Measurements from ENCODE around the gene OR5D16. TPM values are rescaled to one million over a fixed set of nuclear protein-coding genes. Genes with fewer than 3 reads are reported as not detected.
"Not testable (repeated sequence)": the region's sequence is repeated elsewhere in the genome, so short reads cannot be mapped to it uniquely, and the experiment has no call there.

OR5D16 gene
- not detected in 2 replicates for total RNA-seq (2014; rRNA removed; shearing (Covaris generic))

DNA sequence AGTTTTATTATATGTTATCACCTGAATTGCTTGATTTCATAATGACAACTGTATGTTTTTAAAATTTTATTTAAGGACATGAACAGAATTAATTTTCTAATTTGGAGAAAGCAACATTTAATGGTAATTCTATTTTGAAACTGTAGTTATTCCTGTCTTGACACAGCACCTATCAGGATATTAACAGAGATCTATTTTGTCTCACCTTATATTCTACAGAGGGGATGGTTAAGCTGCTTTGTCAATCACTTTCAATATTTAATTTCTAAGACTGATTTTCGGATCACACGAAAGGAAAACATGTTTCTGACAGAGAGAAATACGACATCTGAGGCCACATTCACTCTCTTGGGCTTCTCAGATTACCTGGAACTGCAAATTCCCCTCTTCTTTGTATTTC, at the start of gene OR5D16:
Gene OR5D16, plus strand, starts transcription at position 301 of the 400 bp plus-strand sequence. Its CDS starts 0 bp downstream, at position 301.
- Histone ChIP-seq H3K9me3 (replicated peaks) (no peaks in the 10 kb centered on the region), H3K27me3 (no peaks in the 10 kb centered on the region), H3K4me1 (no peaks in the 10 kb centered on the region; the same call in 1 of the 2 replicates), H3K36me3 (no peaks in the 10 kb centered on the region), H3K4me3 (no peak within 1 kb of the TSS), H3K27ac (no peak within 1 kb of the TSS)
- no peak for DNase-seq

DNA sequence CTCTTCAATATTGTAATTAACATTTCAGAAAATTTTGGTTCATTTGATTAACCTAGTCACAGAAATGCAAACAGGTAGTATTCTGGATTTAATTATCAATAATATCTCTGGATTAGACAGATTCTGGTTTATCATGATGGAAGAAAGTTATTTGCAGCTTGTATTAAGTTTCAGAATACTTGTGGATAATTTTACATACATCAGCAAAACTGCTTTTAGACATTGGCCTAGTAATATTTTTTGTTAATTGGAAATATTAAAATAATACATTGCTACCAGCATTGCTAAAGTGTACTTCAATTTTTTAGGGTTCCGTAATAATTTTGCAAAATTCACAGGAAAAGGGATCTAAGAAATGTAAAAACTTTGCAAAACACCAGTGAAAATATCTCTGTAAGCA, 46.9 kb upstream of the OR5D16 start:
- Histone ChIP-seq H3K9me3 (replicated peaks) (no peaks in the 10 kb centered on the region), H3K4me1 (no peaks in the 10 kb centered on the region), H3K27me3 (no peaks in the 10 kb centered on the region), H3K36me3 (no peaks in the 10 kb centered on the region), H3K4me3 (no peak overlapping the region), H3K27ac (no peak overlapping the region)
- DNase-seq, result no peak

DNA sequence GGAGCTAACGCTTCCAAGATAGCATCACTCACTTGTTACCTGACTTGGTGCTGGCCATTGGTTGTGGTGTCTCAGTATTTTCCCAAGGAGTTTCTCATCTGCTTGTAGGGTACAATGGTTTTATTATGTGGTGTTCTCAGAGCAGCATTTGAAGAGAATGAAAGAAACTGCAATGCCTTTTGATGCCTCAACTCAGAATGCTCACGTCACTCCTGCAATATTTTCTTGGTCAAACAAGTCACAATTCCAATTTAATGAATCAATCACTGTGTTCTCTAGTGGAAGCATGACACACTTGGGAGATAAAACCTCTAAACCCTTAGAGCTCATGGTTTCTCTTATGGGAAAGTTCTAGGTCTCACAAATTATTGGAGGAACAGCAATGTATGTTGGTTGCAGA, 45.2 kb upstream of the OR5D16 start:
- Histone ChIP-seq H3K27ac (no peak overlapping the region), H3K36me3 (no peaks in the 10 kb centered on the region), H3K4me3 (no peak overlapping the region), H3K4me1 (no peaks in the 10 kb centered on the region), H3K27me3 (no peaks in the 10 kb centered on the region), H3K9me3 (replicated peaks) (no peaks in the 10 kb centered on the region)
- no peak for DNase-seq

DNA sequence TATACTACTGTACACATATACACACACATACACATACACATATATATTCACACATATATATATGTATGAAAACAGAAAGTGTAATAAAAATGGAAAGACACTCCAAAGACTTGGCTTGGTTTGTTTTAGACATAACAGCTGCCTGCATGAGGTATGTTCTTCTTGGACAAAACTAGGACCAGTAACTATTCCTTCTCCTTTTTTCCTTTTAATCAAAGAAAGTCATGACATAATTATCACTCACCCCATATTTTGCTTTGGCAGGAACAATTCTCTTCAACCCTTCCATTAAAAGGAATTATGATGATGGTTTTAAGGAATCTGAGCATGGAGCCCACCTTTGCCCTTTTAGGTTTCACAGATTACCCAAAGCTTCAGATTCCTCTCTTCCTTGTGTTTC, 43.3 kb upstream of the OR5D16 start, which contains the start of gene OR5D14:
Gene OR5D14, plus strand, starts transcription at position 301 of the 400 bp plus-strand sequence. Its CDS starts 0 bp downstream, at position 301.
- no peak for DNase-seq
- Histone ChIP-seq H3K9me3 (replicated peaks) (no peaks in the 10 kb centered on the region), H3K27ac (no peak within 1 kb of the TSS), H3K36me3 (no peaks in the 10 kb centered on the region), H3K27me3 (no peaks in the 10 kb centered on the region), H3K4me3 (no peak within 1 kb of the TSS), H3K4me1 (no peaks in the 10 kb centered on the region)

DNA sequence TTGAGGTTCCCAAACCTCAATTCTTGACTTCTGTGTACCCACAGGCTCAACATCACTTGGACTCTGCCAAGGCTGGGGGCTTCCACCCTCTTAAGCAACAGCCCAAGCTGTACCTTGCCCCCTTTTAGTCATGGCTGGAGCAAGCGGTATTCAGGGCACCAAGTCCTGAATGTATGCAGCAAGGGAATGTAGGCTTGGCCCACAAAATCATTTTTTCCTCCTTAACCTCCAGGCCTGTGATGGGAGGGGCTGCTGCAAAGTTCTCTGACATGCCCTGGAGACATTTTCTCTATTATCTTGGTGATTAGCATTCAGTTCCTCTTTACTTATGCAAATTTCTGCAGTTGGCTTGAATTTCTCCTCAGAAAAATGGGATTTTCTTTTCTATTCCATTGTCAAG, 32.3 kb upstream of the OR5D16 start:
- Histone ChIP-seq H3K36me3 (no peaks in the 10 kb centered on the region), H3K4me1 (no peaks in the 10 kb centered on the region), H3K9me3 (replicated peaks) (no peaks in the 10 kb centered on the region), H3K4me3 (no peak overlapping the region), H3K27ac (no peak overlapping the region), H3K27me3 (peaks cover 8% of the 10 kb centered on the region; the same call in 1 of the 2 replicates)
- no peak for DNase-seq

DNA sequence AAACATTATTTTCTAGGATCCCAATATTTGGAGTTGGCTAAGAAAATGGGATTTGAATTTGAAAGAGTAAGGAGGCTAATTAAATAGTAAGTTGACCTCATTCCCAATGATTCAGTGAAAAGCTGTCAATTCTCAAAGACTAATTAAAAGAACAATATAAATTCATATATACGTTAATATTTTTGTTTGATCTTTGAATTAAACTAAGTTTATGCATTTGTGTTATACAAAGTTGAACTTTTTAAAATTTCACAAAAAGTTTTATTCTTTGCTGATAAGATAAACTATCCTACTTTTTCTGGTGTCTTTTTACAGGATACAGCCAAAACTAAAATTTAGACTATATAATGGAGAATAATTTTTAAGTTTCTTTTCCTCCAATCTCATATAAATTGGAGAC, 27.5 kb upstream of the OR5D16 start, which contains the start of gene OR5L1:
Gene OR5L1, plus strand, starts transcription at position 301 of the 400 bp plus-strand sequence. CDS start 100 bp downstream, outside the sequence.
- peaks cover 8% of the 10 kb centered on the region; the same call in 1 of the 2 replicates for H3K27me3 ChIP-seq

DNA sequence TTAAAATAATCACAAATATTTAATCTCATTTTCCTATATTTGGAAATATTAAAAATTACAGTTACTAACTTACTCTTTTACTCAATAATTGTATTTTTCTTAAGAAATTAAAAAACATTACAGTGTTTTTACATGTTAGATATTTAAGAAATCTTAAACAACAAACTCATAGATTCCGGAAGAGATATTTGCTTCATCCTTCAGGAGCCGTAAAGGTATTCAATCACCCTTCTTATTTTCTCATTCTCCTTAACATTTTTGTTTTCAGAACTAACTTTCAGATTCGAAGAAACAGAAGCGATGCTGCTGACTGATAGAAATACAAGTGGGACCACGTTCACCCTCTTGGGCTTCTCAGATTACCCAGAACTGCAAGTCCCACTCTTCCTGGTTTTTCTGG, 19.2 kb upstream of the OR5D16 start, which contains the start of gene OR5D18:
Gene OR5D18, plus strand, starts transcription at position 301 of the 400 bp plus-strand sequence. Its CDS starts 0 bp downstream, at position 301.
- Histone ChIP-seq H3K4me3 (no peak within 1 kb of the TSS), H3K4me1 (no peaks in the 10 kb centered on the region), H3K27ac (no peak within 1 kb of the TSS), H3K9me3 (replicated peaks) (no peaks in the 10 kb centered on the region), H3K36me3 (no peaks in the 10 kb centered on the region), H3K27me3 (no peaks in the 10 kb centered on the region)
- DNase-seq, result no peak

More for the DNA sequence above, 27.5 kb upstream of the OR5D16 start, which contains the start of gene OR5L1:
- no peaks in the 10 kb centered on the region for H3K9me3 ChIP-seq (replicated peaks)
- no peaks in the 10 kb centered on the region for H3K4me1 ChIP-seq
- no peaks in the 10 kb centered on the region for H3K36me3 ChIP-seq
- no peak for DNase-seq
- no peak within 1 kb of the TSS for H3K4me3 ChIP-seq
- no peak within 1 kb of the TSS for H3K27ac ChIP-seq

DNA sequence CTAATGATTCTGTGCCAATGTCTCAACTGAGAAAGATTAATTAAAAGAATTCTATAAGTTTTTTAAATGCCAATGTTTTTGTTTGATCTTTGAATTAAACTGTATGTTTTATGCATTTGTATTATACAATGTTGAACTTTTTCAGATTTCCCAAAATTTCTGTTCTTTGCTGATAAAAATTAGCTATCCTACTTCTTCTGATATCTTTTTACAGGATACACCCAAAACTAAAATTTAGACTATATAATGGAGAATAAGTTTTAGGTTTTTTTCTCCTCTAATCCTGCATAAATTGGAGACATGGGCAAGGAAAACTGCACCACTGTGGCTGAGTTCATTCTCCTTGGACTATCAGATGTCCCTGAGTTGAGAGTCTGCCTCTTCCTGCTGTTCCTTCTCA, 11.6 kb upstream of the OR5D16 start, which contains the start of gene OR5L2:
Gene OR5L2, plus strand, starts transcription at position 301 of the 400 bp plus-strand sequence. Its CDS starts 0 bp downstream, at position 301.
- H3K36me3 ChIP-seq, result no peaks in the 10 kb centered on the region
- DNase-seq, result no peak
- no peaks in the 10 kb centered on the region for H3K9me3 ChIP-seq (replicated peaks)
- no peak within 1 kb of the TSS for H3K4me3 ChIP-seq
- no peak within 1 kb of the TSS for H3K27ac ChIP-seq
- H3K4me1 ChIP-seq, result no peaks in the 10 kb centered on the region
- no peaks in the 10 kb centered on the region; the same call in 1 of the 2 replicates for H3K27me3 ChIP-seq

DNA sequence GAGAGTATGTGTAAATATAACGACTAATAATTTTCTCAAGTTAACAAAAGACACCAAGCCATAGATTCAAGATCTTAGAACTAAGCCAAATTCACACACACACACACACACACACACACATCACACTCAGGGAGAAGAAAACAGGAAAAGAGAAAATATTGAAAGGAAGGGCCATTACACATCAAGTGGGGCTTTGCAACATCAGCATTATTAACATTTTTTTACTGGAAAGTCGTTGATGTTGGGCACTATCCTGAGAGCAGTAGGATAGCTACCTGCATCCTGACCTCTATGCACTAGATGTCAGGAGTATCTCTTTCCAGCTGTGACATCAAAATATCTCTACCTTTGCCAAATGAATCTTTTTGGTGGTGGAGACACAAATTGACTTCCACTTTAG, 8.9 kb downstream of the OR5D16 start:
- H3K4me1 ChIP-seq, result no peaks in the 10 kb centered on the region
- DNase-seq, result no peak
- no peak overlapping the region for H3K27ac ChIP-seq
- no peaks in the 10 kb centered on the region for H3K36me3 ChIP-seq
- no peak overlapping the region for H3K4me3 ChIP-seq
- no peaks in the 10 kb centered on the region for H3K9me3 ChIP-seq (replicated peaks)
- H3K27me3 ChIP-seq, result no peaks in the 10 kb centered on the region

DNA sequence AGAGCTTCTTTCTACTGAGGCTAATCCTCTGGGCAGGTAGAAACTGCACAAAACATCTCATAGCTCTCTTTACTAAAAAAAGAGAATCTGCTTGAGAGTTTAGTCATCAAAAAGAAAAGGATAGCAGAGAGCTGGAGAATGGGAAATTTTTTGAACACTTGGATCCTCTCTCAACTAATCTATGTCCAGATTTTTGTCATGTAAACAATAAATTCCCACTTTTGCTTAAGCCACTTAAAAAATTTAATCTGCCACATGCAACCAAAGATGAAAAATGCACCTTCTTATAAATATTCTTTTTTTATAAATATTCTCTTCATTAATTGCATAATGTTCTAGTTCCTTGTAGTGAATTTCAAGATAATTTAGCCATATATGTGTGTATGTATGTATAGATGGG, 10.5 kb downstream of the OR5D16 start:
- no peaks in the 10 kb centered on the region for H3K9me3 ChIP-seq (replicated peaks)
- no peaks in the 10 kb centered on the region; the same call in 1 of the 2 replicates for H3K27me3 ChIP-seq
- no peak overlapping the region for H3K27ac ChIP-seq
- H3K4me3 ChIP-seq, result no peak overlapping the region
- no peak for DNase-seq
- no peaks in the 10 kb centered on the region for H3K36me3 ChIP-seq
- H3K4me1 ChIP-seq, result no peaks in the 10 kb centered on the region

DNA sequence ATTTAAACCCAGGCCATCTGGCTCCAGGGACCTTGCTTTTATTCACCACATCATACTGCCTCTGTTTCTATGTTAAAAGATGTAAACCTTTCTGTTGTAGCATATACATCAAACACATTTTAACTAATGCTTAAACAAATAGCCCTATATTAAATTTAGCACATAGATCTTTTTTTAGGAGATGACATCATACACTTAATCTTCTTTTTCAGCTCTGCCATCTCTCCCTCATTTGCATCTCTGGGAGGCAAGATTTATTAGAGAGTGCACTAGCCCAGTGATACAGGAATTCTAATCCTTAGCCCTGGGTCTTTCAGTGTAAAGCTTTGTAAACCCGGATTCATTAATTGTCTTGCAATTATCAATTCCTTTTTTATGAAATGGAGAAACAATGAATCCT, 13.6 kb downstream of the OR5D16 start:
- Histone ChIP-seq H3K9me3 (replicated peaks) (no peaks in the 10 kb centered on the region), H3K4me1 (no peaks in the 10 kb centered on the region), H3K27ac (no peak overlapping the region), H3K4me3 (no peak overlapping the region), H3K27me3 (no peaks in the 10 kb centered on the region; the same call in none of the 2 replicates), H3K36me3 (no peaks in the 10 kb centered on the region)
- no peak for DNase-seq

DNA sequence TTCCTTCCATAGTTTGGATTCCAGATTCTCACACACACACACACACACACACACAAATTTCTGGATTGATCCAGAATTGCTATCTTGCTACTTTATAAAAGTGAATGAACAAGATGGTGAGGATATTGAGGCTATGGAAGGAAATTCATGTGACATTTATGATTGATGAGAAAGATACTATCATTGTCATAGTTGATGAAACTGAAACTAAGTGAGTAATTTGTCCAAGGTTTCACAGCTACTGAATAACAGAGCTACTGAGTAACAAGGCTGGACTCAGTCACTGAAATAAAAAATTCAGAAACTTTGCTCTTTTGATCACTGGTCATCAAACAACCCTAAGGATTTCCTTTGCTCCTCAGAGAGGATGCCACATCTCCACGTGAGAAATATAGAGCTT, 16.2 kb downstream of the OR5D16 start:
- H3K27me3 ChIP-seq, result peaks cover 5% of the 10 kb centered on the region
- no peak overlapping the region for H3K4me3 ChIP-seq
- no peaks in the 10 kb centered on the region for H3K4me1 ChIP-seq
- no peaks in the 10 kb centered on the region for H3K9me3 ChIP-seq (replicated peaks)
- H3K27ac ChIP-seq, result no peak overlapping the region
- DNase-seq, result no peak
- no peaks in the 10 kb centered on the region for H3K36me3 ChIP-seq

DNA sequence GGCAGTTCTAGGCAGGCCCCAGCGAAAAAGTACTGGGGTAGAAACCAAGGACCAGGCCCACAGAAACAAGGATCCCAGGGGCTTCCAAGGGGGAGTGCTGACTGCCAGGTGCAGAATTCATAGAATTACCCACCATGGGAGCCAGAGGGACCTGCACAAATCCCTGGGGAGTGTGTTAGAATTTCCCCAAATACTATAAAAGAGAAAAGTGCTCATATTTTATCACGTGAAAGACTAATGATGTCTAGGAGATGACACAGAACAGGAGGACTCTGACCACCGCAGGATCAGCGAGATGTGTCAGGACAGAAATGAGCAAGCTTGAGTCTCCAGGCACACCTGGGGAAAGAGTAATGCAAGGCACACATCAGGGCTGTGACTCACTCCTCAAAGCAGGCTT, 28.8 kb downstream of the OR5D16 start:
- DNase-seq; H3K27me3 ChIP-seq; H3K4me3 ChIP-seq; H3K9me3 ChIP-seq (replicated peaks); H3K4me1 ChIP-seq; H3K27ac ChIP-seq; H3K36me3 ChIP-seq: not testable (repeated sequence)

DNA sequence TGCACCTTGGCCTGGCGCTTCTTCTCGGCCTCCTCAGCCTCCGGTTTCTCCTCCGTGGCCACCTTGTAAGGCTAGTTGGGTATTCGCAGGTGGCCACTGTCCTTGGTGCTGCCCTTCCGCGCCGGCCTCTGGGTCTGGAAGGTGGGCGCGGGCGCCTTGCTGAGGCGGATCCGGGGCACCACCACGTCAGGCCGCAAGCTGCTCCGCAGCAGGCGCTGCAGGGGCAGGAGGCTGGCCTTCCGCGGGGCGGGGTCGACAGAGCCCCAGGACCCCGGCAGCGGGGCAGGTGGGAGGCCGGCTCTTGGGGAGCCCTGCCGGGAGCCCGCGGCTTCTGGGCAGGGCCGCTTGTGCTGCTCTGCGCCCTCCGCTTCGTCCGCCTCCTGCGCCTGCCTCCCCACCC, 34.2 kb downstream of the OR5D16 start:
- H3K4me3 ChIP-seq; H3K4me1 ChIP-seq; H3K9me3 ChIP-seq (replicated peaks); H3K36me3 ChIP-seq; H3K27me3 ChIP-seq; H3K27ac ChIP-seq; DNase-seq: not testable (repeated sequence)

DNA sequence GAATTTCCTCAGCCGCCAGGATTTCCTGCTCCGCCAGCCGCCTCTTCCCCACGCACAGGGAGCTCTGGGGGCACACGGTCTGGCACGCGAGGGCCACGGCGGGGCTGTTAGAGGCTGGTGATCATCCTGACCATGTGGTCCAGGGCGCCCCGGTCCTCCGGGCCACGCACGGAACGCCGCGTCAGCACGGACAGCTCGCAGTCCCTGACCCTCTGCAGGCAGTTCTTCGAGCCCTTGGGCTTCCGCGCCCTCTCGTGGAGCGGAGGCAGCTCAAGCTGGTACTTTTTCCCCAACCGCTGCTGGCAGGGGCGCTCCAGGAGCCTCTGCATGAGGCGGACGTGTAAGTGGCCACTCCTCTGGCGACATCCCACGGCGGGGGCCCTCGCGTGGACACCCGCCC, 34.6 kb downstream of the OR5D16 start:
- not testable (repeated sequence) for H3K4me1 ChIP-seq; H3K27me3 ChIP-seq; H3K9me3 ChIP-seq (replicated peaks); DNase-seq; H3K4me3 ChIP-seq; H3K27ac ChIP-seq; H3K36me3 ChIP-seq

DNA sequence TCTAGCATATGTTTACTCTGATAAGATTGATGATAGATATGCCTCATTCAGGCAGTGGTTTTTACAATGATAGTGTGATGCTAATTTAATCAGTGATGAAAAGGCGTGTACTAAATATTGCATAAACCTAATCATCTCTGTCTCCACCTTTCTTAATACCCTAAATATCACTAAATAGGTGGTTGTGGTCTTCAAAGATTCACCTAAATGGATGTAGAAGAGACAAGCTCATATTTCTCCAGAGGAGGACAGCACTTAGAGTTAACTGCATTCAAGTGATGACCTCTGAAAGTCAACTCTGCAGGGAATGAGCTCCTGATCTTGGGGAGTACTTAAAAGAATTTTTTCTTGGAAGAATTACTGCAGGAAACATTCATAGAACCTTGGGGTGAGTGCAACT, 44.4 kb downstream of the OR5D16 start, which contains the start of gene TRIM51:
Gene TRIM51, plus strand, starts transcription at position 301 of the 400 bp plus-strand sequence. CDS start 2,132 bp downstream, outside the sequence.
- H3K4me1 ChIP-seq, result not testable (repeated sequence)

More for the DNA sequence above, 44.4 kb downstream of the OR5D16 start, which contains the start of gene TRIM51:
- not testable (repeated sequence) for DNase-seq; H3K9me3 ChIP-seq (replicated peaks); H3K27ac ChIP-seq; H3K4me3 ChIP-seq; H3K27me3 ChIP-seq; H3K36me3 ChIP-seq
